Measurements from ENCODE around the gene NVL. TPM values are rescaled to one million over a fixed set of nuclear protein-coding genes. Genes with fewer than 3 reads are reported as not detected.
"Not testable (repeated sequence)": the region's sequence is repeated elsewhere in the genome, so short reads cannot be mapped to it uniquely, and the experiment has no call there.

Gene NVL
- 28.6 and 37.6 TPM in 2 replicates for total RNA-seq (2014; rRNA removed)
- 10.6 TPM for polyA plus RNA-seq (2012)

- peak; percentile 85 for DNase-seq (ENCODE audit: low read depth)
Observed at GRCh38 chr1:224329842-224330753, at the start of gene NVL. Gene NVL, minus strand, starts transcription at chr1:224330172. Its CDS starts 45 bp downstream, at chr1:224330127.

GRCh38 chr1:224378855-224379631, 49.1 kb upstream of the NVL start:
- DNase-seq (ENCODE audit: low read depth), result no peak

GRCh38 chr1:224377676-224378006, 47.7 kb upstream of the NVL start:
- DNase-seq (ENCODE audit: low read depth), result peak; percentile 54

- no peak for DNase-seq (ENCODE audit: low read depth)
Observed at GRCh38 chr1:224375059-224375458, 45.1 kb upstream of the NVL start.

GRCh38 chr1:224373008-224373590, 43.1 kb upstream of the NVL start:
- no peak for DNase-seq (ENCODE audit: low read depth)

GRCh38 chr1:224368409-224368808, 38.4 kb upstream of the NVL start:
- peak; percentile 49 for DNase-seq (ENCODE audit: low read depth)

- no peak for DNase-seq (ENCODE audit: low read depth)
Observed at GRCh38 chr1:224359207-224359606, 29.2 kb upstream of the NVL start.

GRCh38 chr1:224358237-224358636, 28.3 kb upstream of the NVL start:
- DNase-seq (ENCODE audit: low read depth), result no peak

GRCh38 chr1:224357626-224358124, 27.7 kb upstream of the NVL start:
- DNase-seq (ENCODE audit: low read depth), result no peak

- peak; percentile 94 for DNase-seq (ENCODE audit: low read depth)
Observed at GRCh38 chr1:224356685-224357625, 27.0 kb upstream of the NVL start, which contains the start of gene CNIH4. Gene CNIH4, plus strand, starts transcription at chr1:224356879. Its CDS starts 46 bp downstream, at chr1:224356925.

GRCh38 chr1:224353975-224354925, 24.3 kb upstream of the NVL start:
- DNase-seq (ENCODE audit: low read depth), result no peak

GRCh38 chr1:224352436-224353085, 22.6 kb upstream of the NVL start:
- DNase-seq (ENCODE audit: low read depth), result not testable (repeated sequence)

- not testable (repeated sequence) for DNase-seq (ENCODE audit: low read depth)
Observed at GRCh38 chr1:224349716-224350115, 19.7 kb upstream of the NVL start.

- DNase-seq (ENCODE audit: low read depth), result no peak
Observed at GRCh38 chr1:224348137-224348536, 18.2 kb upstream of the NVL start.

- peak; percentile 26 for DNase-seq (ENCODE audit: low read depth)
Observed at GRCh38 chr1:224343679-224344078, 13.7 kb upstream of the NVL start.

- DNase-seq (ENCODE audit: low read depth), result not testable (repeated sequence)
Observed at GRCh38 chr1:224340453-224341384, 10.7 kb upstream of the NVL start.

GRCh38 chr1:224339442-224340033, 9.6 kb upstream of the NVL start:
- DNase-seq (ENCODE audit: low read depth), result no peak

Measured in LHCN-M2 (cell line).